AG04450 (cell line): ENCODE data around the gene FMN2. TPM values are rescaled to one million over a fixed set of nuclear protein-coding genes. Genes with fewer than 3 reads are reported as not detected.

Experiments
- CTCF ChIA-PET: fragments of 300-600, 350-600 bp; formaldehyde crosslinking; extraction: SDS; loops from one replicate; lab custom pipeline; 2022; ENCODE audit warnings: antibody characterized with exemption, inconsistent platforms; lab: Charles Lee
- POLR2A ChIA-PET: fragments of 350-600 bp; formaldehyde crosslinking; extraction: SDS; loops from one replicate; lab custom pipeline; 2021; ENCODE audit warnings: antibody characterized with exemption, inconsistent platforms; lab: Yijun Ruan, JAX
- DNase-seq: peaks from one replicate; pipeline ENCODE4 v3.0.0-alpha.2; 2011; ENCODE audit warnings: low read depth, low spot score
- H3K27ac ChIP-seq: one replicate; pipeline ENCODE4 v1.5.1; 2012; ENCODE audit warnings: low read depth, low read length, control low read depth
- H3K27me3 ChIP-seq: one replicate; pipeline ENCODE4 v1.6.0; 2012; ENCODE audit warnings: low read length; ENCODE audit not compliant: control insufficient read depth, insufficient read depth
- H3K4me3 ChIP-seq: 2 replicates; pipeline ENCODE4 v1.5.1; 2011; ENCODE audit warnings: mild to moderate bottlenecking, low read depth, low read length, control low read depth
- H3K9me3 ChIP-seq: 2 replicates; pipeline ENCODE4 v1.5.1; 2012; ENCODE audit warnings: low read length; ENCODE audit not compliant: control insufficient read depth, insufficient read depth
- polyA plus RNA-seq: library from polyadenylated mRNA; depleted of rRNA; stranded (reverse); fragments of >200 nt; gene quantifications from 2 replicates; pipeline ENCODE4 v1.2.3, GENCODE V29; 2011
- TF ChIP-seq, protein P1 (sequence below): IDR thresholded peaks from 2 replicates; pipeline ENCODE4 v1.5.1; 2011; ENCODE audit warnings: low read depth, low read length, control low read depth, inconsistent platforms

The FMN2 gene
- polyA plus RNA-seq, 1 experiment = 6.9 TPM

DNA sequence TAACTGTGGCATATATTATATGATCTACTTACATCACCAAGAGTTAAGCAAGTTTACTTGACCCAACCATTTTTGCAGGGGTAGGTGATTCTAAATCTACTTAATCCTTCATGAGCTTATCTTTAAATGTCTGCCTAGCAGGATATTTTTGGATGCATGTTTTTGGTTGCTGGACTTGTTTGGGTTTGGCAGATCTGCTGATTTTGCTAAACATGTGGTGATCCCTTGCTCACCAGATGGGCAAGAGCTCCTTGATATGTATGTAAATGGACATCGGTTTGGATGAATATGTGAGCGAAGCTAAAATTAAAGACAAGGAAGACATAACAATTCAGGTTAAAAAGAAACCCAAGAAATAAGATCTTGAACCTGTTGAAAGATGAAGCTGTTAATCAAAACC, 36.7 kb downstream of the FMN2 start:
- TF ChIP-seq, protein P1, sequence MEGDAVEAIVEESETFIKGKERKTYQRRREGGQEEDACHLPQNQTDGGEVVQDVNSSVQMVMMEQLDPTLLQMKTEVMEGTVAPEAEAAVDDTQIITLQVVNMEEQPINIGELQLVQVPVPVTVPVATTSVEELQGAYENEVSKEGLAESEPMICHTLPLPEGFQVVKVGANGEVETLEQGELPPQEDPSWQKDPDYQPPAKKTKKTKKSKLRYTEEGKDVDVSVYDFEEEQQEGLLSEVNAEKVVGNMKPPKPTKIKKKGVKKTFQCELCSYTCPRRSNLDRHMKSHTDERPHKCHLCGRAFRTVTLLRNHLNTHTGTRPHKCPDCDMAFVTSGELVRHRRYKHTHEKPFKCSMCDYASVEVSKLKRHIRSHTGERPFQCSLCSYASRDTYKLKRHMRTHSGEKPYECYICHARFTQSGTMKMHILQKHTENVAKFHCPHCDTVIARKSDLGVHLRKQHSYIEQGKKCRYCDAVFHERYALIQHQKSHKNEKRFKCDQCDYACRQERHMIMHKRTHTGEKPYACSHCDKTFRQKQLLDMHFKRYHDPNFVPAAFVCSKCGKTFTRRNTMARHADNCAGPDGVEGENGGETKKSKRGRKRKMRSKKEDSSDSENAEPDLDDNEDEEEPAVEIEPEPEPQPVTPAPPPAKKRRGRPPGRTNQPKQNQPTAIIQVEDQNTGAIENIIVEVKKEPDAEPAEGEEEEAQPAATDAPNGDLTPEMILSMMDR = no peak
- Histone ChIP-seq H3K27ac (no peak overlapping the region), H3K4me3 (no peak overlapping the region), H3K9me3 (no peaks in the 10 kb centered on the region), H3K27me3 (no peaks in the 10 kb centered on the region)
- ChIA-PET POLR2A (no interaction called here), CTCF (interaction anchor here (1.3 to 4.9 kb wide), 4 partner anchors 19 to 61 kb away, joined by 5 to 42 read pairs (median 6); no protein-coding TSS in a partner anchor)
- DNase-seq = no peak

DNA sequence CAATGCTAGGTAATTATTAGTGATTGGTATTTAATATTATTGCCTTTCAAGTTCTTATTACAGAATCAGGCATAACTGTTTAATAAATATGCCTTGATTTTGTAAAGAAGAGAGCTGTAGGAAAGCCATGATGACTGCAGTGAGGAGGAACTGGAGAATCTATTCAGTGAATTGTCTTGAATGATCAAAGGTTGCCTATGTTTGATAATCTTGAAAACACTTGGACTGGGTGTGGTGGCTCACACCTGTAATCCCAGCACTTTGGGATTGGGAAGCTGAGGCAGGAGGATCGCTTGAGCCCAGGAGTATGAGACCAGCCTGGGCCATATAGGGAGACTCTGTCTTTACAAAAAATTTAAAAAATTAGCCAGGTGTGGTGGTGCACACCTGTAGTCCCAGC, 42.4 kb downstream of the FMN2 start:
- Histone ChIP-seq H3K27ac (no peak overlapping the region), H3K4me3 (no peak overlapping the region), H3K9me3 (no peaks in the 10 kb centered on the region), H3K27me3 (no peaks in the 10 kb centered on the region)
- ChIA-PET CTCF (interaction anchor here (3.1 kb wide), 1 partner anchor 16 kb away, joined by 11 read pairs; no protein-coding TSS in a partner anchor), POLR2A (no interaction called here)
- no peak for DNase-seq
- TF ChIP-seq, protein P1 = no peak

DNA sequence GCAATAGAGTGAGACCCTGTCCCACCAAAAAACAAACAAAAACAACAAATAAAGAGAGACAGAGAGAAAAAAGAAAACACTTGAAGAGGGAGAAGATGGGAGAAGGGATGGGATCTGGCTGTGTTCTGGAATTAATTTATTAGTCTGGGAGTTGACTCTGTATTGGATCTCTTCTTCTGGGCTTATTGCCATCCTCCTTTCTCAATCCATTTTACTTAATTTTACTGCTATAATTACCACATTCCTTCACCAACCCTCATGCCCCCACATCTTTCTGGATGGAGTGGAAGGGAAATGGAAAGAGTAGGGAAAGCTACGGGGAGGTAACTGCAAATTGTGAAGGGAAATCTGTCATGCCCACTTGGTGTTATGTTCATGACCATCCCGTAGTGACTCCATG, 42.9 kb downstream of the FMN2 start:
- Histone ChIP-seq H3K27ac (no peak overlapping the region), H3K4me3 (no peak overlapping the region), H3K27me3 (no peaks in the 10 kb centered on the region), H3K9me3 (no peaks in the 10 kb centered on the region)
- DNase-seq = no peak
- TF ChIP-seq, protein P1 = no peak
- CTCF ChIA-PET = interaction anchor here (3.1 kb wide), 1 partner anchor 15 kb away, joined by 11 read pairs; no protein-coding TSS in a partner anchor
- POLR2A ChIA-PET = no interaction called here

DNA sequence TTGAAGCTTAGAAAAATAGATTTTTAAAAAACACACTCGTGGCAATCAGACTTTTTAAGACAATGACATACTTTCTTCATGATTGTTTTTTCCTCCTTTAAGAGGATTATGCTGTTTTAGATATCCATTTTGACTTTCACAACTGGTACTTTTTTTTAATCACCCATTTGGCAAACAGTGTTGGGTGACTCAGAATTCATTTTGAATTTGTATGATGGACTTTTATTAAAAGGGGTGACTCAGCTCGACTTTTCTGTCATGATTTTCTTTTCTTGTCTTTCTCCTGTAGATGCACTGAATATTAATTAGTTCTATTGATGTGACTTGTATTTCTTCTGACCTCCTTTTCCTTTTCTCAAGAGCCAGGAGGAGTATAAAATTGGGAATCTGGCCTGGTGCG, 44.7 kb downstream of the FMN2 start:
- Histone ChIP-seq H3K27ac (no peak overlapping the region), H3K27me3 (no peaks in the 10 kb centered on the region), H3K9me3 (no peaks in the 10 kb centered on the region), H3K4me3 (no peak overlapping the region)
- POLR2A ChIA-PET = no interaction called here
- CTCF ChIA-PET = interaction anchor here (6.7 kb wide), 1 partner anchor 14 kb away, joined by 79 read pairs; no protein-coding TSS in a partner anchor
- TF ChIP-seq, protein P1 = no peak
- no peak for DNase-seq

DNA sequence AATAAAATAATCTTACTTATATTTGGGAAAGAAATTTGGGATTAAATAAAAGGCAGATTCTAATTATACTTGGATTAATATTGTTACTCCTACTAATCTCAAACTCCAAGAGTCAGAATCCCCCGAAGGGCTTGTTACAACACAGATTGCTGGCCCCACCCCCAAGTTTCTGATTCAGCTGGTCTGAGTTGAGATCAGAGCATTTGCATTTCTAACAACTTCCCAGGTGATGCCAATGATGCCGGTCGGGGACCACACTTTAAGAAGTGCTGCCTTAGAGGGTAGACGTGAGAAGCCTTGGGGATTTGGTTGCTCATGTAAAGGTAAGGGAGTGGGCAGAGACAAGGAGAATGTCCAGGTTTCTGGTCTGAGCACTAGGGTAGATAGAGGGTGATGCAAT, 47.2 kb downstream of the FMN2 start:
- no peak for DNase-seq
- Histone ChIP-seq H3K27ac (no peak overlapping the region), H3K27me3 (no peaks in the 10 kb centered on the region), H3K4me3 (no peak overlapping the region), H3K9me3 (no peaks in the 10 kb centered on the region)
- TF ChIP-seq, protein P1 = no peak
- CTCF ChIA-PET = interaction anchor here (0.6 to 6.7 kb wide), 2 partner anchors 9 to 12 kb away, joined by 3 to 79 read pairs; no protein-coding TSS in a partner anchor
- POLR2A ChIA-PET = interaction anchor here (0.7 kb wide), 1 partner anchor 169 kb away, joined by 4 read pairs; no protein-coding TSS in a partner anchor
